ENCODE data around the gene ZCCHC4. TPM values are rescaled to one million over a fixed set of nuclear protein-coding genes. Genes with fewer than 3 reads are reported as not detected.

The ZCCHC4 gene
- total RNA-seq, result 6.7 and 11.6 TPM in 2 replicates

DNA sequence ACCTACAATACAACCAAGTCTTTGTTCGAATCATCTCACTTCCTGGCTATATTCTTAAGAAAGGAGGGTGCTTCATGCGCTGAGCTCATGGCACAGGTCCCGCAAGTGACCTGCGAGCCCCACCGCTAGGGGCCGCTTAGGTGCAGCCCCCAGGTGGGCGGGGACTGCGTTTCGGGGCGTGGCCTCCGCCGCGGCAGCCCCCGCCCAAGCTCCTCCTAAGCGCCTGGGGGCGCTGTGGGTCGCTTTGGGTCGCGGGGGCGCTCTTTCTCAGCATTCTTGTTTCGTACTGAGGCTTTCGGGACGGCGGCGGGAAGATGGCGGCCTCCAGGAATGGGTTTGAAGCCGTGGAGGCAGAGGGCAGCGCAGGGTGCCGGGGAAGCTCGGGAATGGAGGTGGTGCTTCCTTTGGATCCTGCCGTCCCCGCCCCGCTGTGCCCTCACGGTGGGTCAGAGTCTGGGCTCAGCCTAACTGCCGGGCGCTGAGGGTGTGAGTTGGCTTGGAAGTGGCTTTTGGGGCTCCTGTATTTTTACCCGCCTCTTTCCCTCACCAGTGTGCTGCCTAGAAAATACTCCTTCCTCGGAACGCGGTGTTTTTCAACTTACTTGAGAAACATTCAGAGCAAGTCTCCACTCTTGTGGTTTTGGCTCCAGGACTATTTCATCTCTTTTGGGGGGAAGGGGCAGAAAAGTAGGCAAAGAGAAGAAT lies at the start of gene ZCCHC4:
Gene ZCCHC4 (plus strand): TSS at position 279 of the 705 bp plus-strand sequence. CDS start 36 bp downstream, at position 315.
- DNase-seq (ENCODE audit: low read depth, low spot score), result peak; percentile 66

DNA sequence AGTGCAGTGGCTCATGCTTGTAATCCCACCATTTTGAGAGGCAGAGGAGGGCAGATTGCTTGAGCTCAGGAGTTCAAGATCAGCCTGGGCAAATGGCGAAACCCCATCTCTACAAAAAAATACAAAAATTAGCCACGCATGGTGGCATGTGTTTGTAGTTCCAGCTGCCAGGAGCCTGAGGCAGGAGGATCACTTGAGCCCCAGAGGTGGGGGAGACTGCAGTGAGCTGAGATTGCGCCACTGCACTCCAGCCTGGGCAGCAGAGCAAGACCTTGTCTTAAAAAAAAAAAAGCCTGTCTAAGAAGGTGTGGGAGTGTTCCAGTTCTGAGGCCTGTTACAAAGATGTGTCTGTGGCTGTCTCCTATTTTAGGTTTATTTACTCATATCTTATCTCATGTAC lies 40.7 kb upstream of the ZCCHC4 start:
- no peak for DNase-seq (ENCODE audit: low read depth, low spot score)

DNA sequence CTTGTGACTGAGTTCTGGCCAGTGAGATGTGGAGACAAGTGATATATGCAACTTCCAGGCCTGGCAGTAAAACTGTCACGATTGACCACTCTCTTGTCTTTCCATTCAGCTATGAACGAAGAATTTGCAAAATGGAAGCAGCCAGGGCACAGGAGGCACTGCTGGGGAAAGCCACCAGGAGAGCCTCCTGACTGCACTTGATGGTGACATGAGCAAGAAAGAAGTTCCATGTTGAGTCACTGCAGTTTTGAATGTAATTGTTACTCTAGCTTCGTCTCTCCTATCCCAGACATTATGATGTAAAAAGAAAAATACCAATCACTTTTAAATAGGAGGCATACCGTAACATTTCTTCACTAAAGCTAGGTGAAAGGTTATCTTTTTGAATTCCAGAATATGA lies 32.4 kb upstream of the ZCCHC4 start:
- DNase-seq (ENCODE audit: low read depth, low spot score), result no peak

DNA sequence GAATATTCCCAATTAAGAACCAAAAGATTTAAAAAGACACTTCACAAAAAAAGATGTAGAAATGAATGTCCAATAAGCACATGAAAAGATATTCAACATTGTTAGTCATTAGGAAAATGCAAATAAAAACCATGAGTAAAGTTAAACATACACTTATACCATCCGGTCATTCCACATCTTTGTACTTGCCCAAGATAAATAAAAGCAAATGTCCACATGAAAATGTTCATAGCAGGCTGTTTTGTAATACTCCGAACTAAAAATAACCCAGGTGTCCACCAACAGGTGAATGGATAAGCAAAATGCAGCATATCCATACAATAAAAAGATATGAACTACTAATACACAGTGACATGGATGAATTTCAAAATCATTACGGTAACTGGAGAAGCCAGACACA lies 28.6 kb upstream of the ZCCHC4 start:
- no peak for DNase-seq (ENCODE audit: low read depth, low spot score)

GRCh38 chr4:25284466-25284865 lies 28.1 kb upstream of the ZCCHC4 start:
- no peak for DNase-seq (ENCODE audit: low read depth, low spot score)

DNA sequence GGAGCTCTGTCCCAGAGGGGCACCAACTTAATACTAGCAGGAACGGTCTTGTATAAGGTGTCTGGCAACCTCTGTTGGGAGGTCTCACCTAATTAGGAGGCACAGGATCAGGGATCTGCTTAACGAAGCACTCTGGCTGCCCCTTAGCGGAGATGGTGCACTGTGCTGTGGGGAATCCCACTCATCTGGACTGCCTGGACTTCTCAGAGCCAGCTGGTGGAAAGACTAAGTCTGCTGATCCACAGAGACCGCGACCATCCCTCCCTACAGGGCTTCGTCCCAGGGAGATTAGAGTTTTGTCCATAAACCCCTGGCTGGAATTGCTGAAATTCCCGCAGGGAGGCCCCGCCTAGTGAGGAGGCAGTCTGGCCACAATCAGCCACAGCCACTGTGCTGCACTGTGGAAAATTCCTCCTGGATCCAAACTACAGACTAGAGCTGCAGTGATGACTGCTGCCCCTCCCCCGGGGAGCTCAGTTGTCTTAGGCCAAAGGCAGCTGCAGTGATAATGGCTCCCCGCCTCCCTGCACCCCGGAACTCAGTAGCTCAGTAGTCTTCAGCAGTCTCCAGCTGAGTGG lies 22.0 kb upstream of the ZCCHC4 start:
- DNase-seq (ENCODE audit: low read depth, low spot score), result no peak

- DNase-seq (ENCODE audit: low read depth, low spot score), result no peak
Measured at GRCh38 chr4:25291158-25291733, 21.3 kb upstream of the ZCCHC4 start.

- no peak for DNase-seq (ENCODE audit: low read depth, low spot score)
Measured at GRCh38 chr4:25297528-25298242, 14.9 kb upstream of the ZCCHC4 start.

DNA sequence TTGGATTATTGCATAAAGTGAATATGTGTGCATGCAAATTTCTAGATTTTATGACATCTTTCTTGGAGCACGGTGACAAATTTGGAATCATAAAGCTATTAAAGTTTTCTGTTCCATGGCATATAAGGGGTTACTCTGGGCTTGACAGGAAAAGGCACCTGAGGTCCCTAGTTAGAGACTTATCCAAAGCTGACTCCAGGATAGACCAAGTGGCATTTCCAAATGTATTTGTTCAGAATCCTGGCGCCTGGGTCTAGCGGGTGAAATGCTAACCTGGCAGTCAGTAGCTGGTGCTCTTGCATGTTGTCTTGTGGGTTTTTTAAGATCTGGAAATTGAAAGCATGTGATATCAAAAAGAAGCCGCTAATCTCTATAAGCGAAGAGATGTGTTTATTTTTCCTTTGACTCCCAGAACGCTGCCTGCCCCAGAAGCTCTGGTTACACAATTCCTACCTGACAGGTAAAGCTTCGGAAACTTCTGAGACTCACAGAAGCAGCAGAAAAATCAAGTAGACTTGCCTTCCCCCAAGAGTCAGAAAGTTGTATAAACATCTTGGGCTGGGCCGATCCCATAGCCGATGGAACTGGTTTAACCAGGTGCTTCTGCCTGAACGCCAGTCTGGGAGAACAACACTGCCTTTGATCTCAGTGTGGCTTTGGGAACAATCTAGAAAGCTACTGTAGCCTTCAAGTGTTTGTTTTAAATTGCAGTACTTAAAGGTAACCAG lies 12.9 kb upstream of the ZCCHC4 start:
- no peak for DNase-seq (ENCODE audit: low read depth, low spot score)

DNA sequence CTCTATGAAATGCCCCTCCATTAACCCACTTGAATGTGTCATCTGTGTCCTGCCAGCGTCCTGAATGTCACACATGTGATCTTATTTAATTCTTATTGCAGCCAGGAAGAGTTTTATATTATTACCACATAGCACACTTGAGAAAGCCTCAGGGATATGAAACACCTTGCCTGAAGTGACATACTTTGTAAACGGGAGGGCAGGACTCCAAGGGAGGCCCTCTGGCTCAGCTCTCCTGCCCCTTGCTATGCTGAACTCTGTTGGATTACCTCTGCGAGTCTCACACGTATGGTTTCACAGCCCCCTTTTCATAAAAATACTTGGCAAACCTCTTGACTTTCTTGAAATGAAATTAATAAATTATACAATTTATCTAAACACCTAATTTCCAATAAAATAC lies 11.1 kb upstream of the ZCCHC4 start:
- no peak for DNase-seq (ENCODE audit: low read depth, low spot score)

- no peak for DNase-seq (ENCODE audit: low read depth, low spot score)
Measured at GRCh38 chr4:25302626-25303025, 9.9 kb upstream of the ZCCHC4 start.

GRCh38 chr4:25303578-25303977 lies 9.0 kb upstream of the ZCCHC4 start:
- no peak for DNase-seq (ENCODE audit: low read depth, low spot score)

DNA sequence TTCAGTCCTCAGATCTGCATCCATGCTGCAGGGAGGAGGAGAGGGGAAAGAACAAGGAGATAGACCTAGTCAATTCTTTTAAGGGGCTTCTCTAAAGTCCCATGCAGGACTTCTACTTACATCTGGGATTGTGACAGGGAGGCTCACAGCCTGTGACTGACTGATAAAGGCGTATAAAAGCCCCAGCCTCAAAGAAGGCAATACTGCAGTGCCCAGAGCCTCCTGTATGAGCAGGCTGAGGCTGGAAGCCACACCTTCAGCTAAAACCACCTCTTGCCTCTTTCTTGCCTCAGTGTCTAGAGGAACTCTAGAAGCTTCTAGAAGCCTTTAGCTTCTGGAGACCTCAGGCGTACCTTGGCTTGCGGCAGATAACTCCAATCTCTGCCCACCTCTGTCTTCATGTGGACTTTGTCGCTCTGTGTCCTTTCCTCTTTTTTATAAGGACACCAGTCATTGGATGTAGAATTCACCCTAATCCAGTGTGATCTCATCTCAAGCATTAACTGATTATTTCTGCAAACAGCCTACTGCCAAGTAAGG lies 6.0 kb upstream of the ZCCHC4 start:
- no peak for DNase-seq (ENCODE audit: low read depth, low spot score)

- no peak for DNase-seq (ENCODE audit: low read depth, low spot score)
Measured at GRCh38 chr4:25307596-25307995, 5.0 kb upstream of the ZCCHC4 start.

- DNase-seq (ENCODE audit: low read depth, low spot score), result no peak
Measured at GRCh38 chr4:25308306-25308705, 4.3 kb upstream of the ZCCHC4 start.

DNA sequence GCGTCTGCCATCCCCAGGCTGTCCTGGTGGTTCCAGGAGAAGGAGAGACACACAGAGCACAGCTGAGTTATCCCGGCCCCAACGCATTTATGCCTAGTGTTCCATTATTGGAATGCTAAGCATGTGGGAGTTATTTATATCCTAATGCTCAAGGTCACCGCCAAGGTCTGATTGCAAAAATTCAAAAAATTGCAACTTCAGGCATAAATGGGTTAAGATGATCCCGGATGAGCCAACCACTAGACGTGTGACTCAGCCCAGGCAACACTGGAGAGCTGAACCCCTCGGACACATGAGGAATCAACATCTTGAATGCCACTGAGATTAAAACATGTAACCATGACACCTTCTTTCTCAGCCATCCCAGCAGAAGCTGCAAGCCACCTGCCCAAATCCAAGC lies 3.8 kb upstream of the ZCCHC4 start:
- DNase-seq (ENCODE audit: low read depth, low spot score), result no peak

GRCh38 chr4:25310066-25310802 lies 2.3 kb upstream of the ZCCHC4 start:
- DNase-seq (ENCODE audit: low read depth, low spot score), result no peak

GRCh38 chr4:25310803-25311166 lies 1.8 kb upstream of the ZCCHC4 start:
- DNase-seq (ENCODE audit: low read depth, low spot score), result no peak

DNA sequence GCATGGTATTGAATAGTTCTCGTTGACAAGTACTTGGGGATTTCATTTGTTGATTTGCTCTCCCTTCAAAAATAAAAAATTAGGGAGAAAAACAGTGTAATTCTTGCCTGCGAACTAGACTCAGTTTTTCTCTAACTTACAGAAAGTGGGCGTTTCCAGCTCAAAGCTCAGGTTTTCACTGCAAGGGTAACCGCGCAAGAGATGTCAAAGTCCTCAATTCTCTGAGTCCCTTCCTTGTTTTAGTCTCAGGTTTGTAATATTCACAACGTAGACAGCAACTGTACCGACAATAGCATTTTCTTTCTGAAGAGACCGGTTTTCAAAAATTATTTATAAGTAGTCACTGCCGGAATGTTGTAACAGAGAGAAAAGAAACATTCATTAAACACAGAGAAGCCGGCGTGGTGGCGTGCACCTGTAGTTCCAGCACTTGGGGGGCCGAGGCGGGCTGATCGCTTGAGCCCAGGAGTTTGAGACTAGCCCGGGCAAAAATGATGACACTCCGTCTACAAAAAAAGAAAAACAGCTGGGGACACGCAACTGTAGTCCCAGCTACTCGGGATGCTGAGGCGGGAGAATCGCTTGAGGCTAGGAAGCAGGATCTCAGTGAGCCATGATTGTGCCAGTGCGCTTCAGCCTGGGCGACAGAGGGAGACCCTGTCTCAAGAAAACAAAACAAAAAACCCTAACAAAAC lies 774 bp downstream of the ZCCHC4 start:
- no peak for DNase-seq (ENCODE audit: low read depth, low spot score)

DNA sequence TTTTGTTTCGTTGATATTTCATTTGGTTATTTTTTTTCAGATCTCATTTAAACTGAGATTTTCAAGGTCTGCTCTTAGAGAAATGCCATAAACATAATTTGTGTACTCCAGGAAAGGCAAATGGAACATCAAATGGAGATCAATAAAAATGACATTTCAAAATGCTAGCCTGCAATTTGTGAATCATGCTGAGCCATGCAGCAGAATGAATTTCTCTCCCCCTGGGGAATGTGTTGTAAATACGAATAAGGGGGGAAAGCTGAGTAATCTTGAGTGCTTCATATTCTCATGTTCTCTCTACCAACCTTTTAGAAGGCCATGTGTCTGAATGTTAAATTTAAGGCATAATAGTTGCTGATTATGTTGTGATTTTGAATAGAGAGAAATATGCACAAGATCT lies 7.8 kb downstream of the ZCCHC4 start:
- no peak for DNase-seq (ENCODE audit: low read depth, low spot score)
